Measurements from ENCODE around the gene NXPH4.

DNA sequence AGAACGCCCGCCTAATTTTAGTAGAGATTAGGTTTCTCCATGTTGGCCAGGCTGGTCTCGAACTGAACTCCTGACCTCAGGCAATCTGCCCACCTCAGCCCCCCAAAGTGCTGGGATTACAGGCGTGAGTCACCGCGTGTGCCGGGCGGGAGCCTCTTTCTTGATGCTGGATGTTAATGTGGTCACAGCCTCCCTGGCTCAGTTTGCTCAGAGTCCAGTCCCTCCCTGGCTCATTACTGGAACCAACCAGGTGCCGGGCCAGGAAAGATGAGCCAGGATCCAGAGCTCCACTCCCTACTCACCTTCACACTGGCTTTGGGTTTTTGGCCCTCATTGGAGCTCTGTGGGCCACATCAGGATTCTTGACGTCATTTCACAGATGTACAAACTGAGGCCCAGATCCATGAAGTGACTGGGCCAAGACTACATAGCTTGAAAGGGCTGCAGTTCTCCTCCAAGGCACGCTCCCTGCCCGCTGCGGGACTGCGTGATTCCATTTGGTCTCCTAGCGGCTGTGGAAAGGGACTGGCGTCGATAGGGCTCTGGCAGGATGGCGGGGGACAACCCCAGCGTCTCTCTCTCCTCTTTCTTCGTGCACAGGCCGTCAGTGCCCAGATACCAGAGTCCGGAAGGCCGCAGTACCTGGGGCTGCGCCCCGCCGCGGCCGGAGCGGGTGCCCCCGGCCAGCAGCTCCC, 7.8 kb downstream of the NXPH4 start:
- TF ChIP-seq SP1 (IDR thresholded peaks at IDR 0.05; ENCODE audit: low read depth, low read length) = no peak
- TF ChIP-seq RCOR1 (conservative IDR thresholded peaks at IDR 0.05; ENCODE audit: low read depth, low read length) = no peak
- no peak for TF ChIP-seq CREM (IDR thresholded peaks at IDR 0.05; ENCODE audit: low read depth)
- TF ChIP-seq HDGF (IDR thresholded peaks at IDR 0.05) = no peak
- TF ChIP-seq YY1 (IDR thresholded peaks at IDR 0.05; ENCODE audit: low read depth, low read length) = no peak
- no peak for TF ChIP-seq EZH2 (IDR thresholded peaks at IDR 0.05; ENCODE audit: borderline replicate concordance, control insufficient read depth, low read depth, low read length)
- no peak for TF ChIP-seq NFIC (IDR thresholded peaks at IDR 0.05; ENCODE audit: low read depth, low read length)
